Pulmonary artery endothelial cell (primary cell): ENCODE results near the gene GUCA1A. TPM values are rescaled to one million over a fixed set of nuclear protein-coding genes. Genes with fewer than 3 reads are reported as not detected.
"Not testable (repeated sequence)": the region's sequence is repeated elsewhere in the genome, so short reads cannot be mapped to it uniquely, and the experiment has no call there.

ENCODE experiments used
- DNase-seq: peaks from one replicate; pipeline ENCODE4 v3.0.0-alpha.2; 2011; ENCODE audit warnings: low read depth, low spot score
- total RNA-seq: library from RNA; depleted of rRNA; stranded (reverse); fragments of >200 nt; gene quantifications from 2 replicates; pipeline ENCODE4 v1.2.3, GENCODE V29; 2014

The GUCA1A gene
- total RNA-seq, 1 donor from 2014 or later: not detected

DNA sequence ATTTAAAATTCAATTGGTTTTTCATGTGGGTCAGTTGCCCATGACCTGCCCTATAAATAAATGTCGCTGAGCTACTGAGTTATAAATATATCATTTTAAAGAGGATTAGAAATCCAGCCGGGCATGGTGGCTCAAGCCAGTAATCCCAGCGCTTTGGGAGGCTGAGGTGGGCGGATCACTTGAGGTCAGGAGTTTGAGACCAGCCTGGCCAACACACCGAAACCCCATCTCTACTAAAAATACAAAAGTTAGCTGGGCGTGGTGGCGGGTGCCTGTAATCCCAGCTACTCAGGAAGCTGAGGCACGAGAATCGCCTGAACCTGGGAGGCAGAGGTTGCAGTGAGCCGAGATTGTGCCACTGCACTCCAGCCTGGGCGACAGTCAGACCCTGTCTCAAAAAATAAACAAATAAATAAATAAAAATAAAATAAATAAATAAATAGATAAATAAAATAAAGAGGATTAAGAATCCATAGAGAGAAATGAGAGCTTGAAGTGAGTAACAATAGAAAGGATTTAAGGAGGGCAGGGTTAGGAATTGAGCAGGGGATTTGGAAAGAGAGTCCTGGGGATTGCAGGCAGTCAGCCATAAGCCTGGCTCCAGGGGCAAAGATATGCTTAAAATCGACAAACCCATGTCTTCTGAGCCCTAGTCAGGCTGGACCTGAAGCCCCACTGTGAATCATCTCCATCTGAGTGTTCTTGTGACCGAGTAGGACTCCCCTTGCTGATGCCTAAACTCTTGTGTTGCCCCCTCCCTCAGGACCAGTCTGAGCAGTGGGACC is 29.2 kb downstream of the GUCA1A start:
- DNase-seq: not testable (repeated sequence)

- DNase-seq: no peak
Measured at GRCh38 chr6:42203183-42203582, 30.0 kb downstream of the GUCA1A start.

DNA sequence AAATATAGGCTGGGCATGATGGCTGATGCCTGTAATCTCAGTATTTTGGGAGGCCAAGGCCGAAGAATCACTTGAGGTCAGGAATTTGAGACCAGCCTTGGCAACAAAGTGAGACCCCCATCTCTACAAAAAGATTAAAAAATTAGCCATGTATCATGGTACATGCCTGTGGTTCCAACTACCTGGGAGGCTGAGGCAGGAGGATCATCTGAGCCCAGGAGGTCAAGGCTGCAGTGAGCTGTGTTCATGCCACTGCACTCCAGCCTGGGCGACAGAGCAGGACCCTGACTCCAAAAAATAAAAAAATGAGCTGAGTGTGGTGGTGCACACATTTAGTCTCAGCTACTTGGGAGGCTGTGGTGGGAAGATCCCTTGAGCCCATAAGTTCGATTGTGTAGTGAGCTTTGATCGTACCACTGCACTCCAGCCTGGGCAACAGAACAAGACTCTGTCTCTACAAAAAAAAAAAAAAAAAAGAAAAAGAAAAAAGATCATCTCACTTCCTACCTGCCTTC is 31.7 kb downstream of the GUCA1A start:
- DNase-seq: no peak

GRCh38 chr6:42207559-42207958 is 34.4 kb downstream of the GUCA1A start:
- DNase-seq: not testable (repeated sequence)

DNA sequence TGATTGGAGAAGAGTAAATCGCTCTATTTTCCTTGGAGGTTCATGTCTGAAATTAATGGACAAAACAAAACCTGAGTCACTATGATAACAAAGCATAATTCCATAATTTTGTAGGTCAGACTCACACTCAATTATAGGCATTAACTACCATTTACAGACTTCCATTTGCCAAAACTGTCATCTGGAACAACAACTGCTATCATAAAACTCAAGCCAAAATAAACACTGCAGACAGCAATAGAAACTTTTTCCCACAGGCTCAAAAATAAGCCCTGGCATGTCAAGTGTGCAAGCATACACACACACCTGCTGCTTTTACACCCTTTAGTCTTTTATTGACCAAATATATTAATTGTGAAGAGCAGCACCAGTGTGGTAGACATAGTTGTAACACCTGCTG is 37.4 kb downstream of the GUCA1A start:
- peak; percentile 59 for DNase-seq

- DNase-seq: no peak
Measured at GRCh38 chr6:42211726-42212125, 38.6 kb downstream of the GUCA1A start.

- no peak for DNase-seq
Measured at GRCh38 chr6:42212442-42212841, 39.3 kb downstream of the GUCA1A start.

- DNase-seq: not testable (repeated sequence)
Measured at GRCh38 chr6:42216495-42216894, 43.3 kb downstream of the GUCA1A start.

- DNase-seq: no peak
Measured at GRCh38 chr6:42217157-42217518, 44.0 kb downstream of the GUCA1A start.

GRCh38 chr6:42217519-42218367 is 44.6 kb downstream of the GUCA1A start, which contains the start of gene MRPS10:
Gene MRPS10 (minus strand): TSS chr6:42217861. CDS start chr6:42217849, 12 bp downstream.
- peak; percentile 86 for DNase-seq

GRCh38 chr6:42220807-42221206 is 47.6 kb downstream of the GUCA1A start:
- no peak for DNase-seq

DNA sequence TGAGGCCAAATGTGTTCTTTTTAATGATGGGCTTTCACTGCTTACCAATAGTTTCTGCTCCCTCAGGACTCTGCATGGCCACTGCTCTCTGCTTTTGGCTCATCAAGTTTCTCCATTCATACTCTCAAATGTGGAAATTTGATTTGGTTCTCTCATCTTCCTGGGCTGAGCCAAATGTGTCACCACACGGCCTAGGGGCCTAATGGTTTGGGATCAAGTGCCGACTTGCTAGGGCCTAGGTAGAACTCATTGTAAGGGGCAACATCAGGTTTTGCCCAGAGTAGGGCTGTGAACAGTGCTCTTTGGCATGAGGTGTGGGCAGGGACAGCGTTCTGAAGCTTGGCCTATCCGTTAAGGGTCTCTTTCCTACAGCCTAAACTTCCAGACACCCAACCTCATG is 48.4 kb downstream of the GUCA1A start:
- no peak for DNase-seq

DNA sequence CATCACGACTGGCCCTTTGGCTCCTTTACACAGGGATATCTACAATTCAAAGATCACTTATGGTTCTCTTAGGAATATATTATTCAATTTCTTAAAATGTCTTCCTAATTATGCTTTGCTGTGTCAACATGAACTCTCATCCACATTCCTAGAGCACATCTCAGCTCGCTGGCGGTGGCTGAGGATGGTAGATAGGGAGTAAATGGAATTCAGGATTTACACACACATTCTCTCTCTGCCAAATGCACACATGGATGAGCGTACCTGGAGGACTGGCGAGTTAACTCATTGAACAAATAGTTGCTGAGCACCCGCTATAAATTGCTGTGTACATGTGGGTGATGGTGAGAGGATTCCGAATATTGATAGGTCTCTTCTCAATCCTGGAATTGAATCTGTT is 49.3 kb downstream of the GUCA1A start:
- DNase-seq: no peak

DNA sequence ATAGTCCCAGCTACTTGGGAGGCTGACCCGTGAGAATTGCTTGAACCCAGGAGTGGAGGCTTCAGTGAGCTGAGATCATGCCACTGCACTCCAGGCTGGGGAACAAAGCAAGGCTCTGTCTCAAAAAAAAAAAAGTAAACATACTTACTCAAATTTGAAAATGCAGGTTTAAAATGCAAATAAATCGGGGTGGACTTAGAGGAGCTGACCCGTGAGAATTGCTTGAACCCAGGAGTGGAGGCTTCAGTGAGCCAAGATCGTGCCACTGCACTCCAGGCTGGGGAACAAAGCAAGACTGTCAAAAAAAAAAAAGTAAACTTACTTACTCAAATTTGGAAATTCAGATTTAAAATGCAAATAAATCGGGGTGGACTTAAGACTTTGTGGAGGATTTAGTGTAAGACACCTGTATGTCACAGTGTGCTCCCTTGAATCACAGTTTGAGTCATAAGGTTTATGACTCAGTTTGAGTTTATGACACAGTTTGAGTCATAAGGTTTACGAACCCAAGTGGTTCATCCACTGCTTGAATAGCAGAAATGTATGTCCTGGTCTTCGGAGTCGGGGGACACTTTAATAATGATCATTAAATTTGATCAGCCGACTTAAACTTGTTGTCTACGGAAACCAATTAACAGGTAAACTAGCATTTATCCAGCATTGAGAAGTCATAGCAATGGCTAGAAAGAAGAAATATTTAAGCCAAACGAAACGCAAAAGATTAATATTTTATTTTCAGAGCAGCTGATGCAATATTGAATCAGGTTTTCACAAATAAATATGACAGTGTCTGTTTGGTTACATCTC is 51.3 kb downstream of the GUCA1A start:
- DNase-seq: no peak

- no peak for DNase-seq
Measured at GRCh38 chr6:42225029-42225339, 51.8 kb downstream of the GUCA1A start.

- no peak for DNase-seq
Measured at GRCh38 chr6:42225419-42225818, 52.3 kb downstream of the GUCA1A start.

- no peak for DNase-seq
Measured at GRCh38 chr6:42226161-42226611, 53.0 kb downstream of the GUCA1A start.

DNA sequence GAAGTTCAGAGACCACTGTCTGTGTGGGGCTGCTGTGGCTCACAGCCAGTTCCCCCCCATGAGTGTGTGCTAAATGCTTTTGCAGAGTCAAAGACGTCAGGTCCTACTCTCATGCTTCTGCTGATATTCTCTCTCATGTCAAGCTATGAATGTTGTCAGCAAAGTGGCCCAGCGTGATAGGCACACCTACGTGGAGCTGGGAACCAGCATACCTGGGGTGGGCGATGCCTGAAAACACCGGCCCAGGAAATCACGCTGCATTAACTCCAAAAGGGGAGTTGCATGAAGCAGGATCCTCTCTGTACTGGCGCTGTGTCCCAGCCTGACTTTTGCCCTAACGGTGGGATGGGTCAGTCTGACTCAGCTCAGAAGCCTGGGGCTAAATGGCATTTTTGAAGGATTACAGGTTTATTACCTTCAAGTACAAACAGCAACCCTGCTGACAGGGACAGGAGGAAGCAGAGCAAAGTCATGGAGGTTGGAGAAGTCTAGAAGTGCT is 53.5 kb downstream of the GUCA1A start:
- no peak for DNase-seq

DNA sequence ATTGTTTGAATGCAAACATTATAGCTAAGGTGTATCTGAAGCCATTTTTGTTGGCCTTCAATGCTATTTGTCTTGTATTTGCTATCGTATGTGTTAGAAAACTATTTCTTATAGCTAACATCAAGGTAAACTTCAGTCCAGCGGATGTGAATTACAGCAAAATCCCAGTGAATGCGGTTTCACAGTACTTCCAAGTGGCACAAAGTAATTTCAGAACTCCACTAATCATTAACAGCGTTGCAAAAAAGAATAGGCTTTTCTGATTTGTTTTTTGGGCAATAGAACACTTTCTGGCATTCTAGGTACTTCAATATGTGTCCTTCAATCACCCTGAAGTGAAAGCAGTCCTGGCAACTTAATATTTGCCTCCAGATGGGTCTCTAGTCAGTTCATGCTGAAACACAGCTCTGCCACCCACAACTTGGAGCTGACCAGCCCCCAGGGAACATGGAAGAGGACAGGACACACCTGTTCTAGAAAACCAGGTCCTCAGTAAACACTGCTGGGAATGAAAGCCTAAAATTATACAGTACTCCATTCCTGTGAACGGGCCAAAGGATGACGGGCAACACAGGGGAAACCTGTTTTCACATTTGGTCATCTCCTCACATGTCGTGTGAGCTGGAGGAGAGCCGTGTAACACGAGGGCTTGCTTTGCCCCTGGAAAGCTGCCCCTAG is 54.1 kb downstream of the GUCA1A start:
- no peak for DNase-seq

- no peak for DNase-seq
Measured at GRCh38 chr6:42228305-42228704, 55.1 kb downstream of the GUCA1A start.
